HUES6 (cell line): ENCODE results near the gene KCNK10.

Experiments
- H3K27ac ChIP-seq: 2 replicates; pipeline ENCODE4 v1.7.0; 2013; ENCODE audit warnings: low read depth, mild to moderate bottlenecking, low read length, inconsistent platforms
- H3K27me3 ChIP-seq: 2 replicates; pipeline ENCODE4 v1.6.1; 2013; ENCODE audit warnings: low read length; ENCODE audit not compliant: control insufficient read depth, insufficient read depth
- H3K36me3 ChIP-seq: 2 replicates; pipeline ENCODE4 v1.6.1; 2013; ENCODE audit warnings: low read length; ENCODE audit not compliant: control insufficient read depth, insufficient read depth
- H3K4me1 ChIP-seq: 2 replicates; pipeline ENCODE4 v1.6.1; 2013; ENCODE audit warnings: low read length; ENCODE audit not compliant: control insufficient read depth, insufficient read depth
- H3K4me3 ChIP-seq: 2 replicates; pipeline ENCODE4 v1.5.1; 2013; ENCODE audit warnings: low read depth, low read length
- H3K9ac ChIP-seq: one replicate; pipeline ENCODE4 v1.6.1; 2013; ENCODE audit warnings: mild to moderate bottlenecking, low read length
- H3K9me3 ChIP-seq: 2 replicates; pipeline ENCODE4 v1.6.1; 2013; ENCODE audit warnings: low read depth, low read length; ENCODE audit not compliant: control insufficient read depth, insufficient read depth

KCNK10 gene

DNA sequence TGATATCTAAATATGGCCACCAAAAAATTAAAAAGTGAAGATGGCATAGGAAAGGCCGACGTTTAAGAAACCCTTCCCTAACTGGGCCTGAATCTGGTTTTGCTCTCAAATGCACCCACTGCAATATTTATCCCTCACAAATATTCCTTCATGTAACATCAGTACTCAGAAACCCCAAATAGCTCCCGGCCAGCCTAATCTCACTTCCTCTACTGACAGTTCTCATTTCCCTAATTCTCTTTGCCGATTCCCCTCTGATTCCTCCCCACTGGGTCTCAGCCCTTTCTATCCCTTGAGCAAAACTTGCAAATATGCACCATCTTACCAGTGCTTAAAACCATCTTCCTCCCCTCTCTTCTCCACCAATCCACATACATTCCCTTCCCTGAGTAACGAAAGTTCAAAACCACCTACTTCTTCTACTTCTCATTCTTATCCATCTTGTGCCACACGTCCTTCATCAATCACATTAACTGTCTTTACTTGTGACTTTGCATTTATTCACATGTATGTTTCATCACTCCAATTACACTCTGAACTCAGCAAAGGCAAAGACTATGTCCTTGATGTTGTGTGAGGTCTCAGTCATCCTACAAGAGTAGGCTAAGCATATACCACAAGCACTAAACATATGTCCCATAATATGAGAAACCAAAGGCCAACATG lies 23.1 kb downstream of the KCNK10 start:
- no peak overlapping the region for H3K9ac ChIP-seq
- peaks cover 4% of the 10 kb centered on the region; the same call in 1 of the 2 replicates for H3K27me3 ChIP-seq
- no peaks in the 10 kb centered on the region for H3K4me1 ChIP-seq
- H3K9me3 ChIP-seq = no peaks in the 10 kb centered on the region
- H3K27ac ChIP-seq = no peak overlapping the region
- no peak overlapping the region for H3K4me3 ChIP-seq
- H3K36me3 ChIP-seq = no peaks in the 10 kb centered on the region

DNA sequence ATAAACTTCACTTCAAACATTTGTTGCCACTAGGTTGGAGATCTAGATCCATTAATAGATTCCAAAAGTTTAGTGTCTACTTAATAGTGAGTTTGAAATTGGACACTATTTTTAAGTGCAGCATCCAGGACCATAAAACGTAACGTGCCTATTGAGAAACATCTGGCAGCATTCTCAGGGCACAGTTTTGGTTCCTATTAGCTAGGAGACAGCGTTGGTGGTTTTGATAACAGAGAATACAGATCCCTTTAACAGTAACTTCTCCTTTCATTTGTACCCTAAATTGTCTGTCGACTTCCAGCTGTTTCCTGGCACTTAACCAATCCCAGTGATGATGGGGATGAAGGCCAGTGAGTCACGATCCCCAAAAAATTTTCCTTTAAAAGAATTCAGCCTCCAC lies 25.8 kb downstream of the KCNK10 start:
- Histone ChIP-seq H3K9me3 (no peaks in the 10 kb centered on the region), H3K9ac (no peak overlapping the region), H3K4me3 (no peak overlapping the region), H3K4me1 (no peaks in the 10 kb centered on the region), H3K27ac (no peak overlapping the region), H3K36me3 (no peaks in the 10 kb centered on the region), H3K27me3 (peaks cover 4% of the 10 kb centered on the region; the same call in 1 of the 2 replicates)

DNA sequence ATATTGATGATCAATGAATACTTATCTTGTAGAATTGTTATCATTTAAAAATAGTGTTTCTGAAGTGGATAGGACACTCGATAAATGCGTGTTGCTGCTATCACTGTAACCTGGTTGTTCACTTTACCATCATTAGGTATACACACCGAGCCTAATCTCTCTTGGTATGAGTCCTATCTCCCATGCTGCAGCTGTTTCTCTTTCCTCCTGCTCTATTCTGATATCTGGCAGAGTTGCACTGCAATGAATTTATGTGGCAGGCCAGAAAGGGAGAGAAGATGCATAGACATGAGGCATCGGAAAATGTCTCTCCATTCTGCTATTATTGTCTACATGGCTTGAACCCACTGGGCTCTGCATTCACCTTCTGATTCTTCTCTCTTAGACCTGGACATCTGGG lies 26.7 kb downstream of the KCNK10 start:
- Histone ChIP-seq H3K9ac (no peak overlapping the region), H3K4me1 (no peaks in the 10 kb centered on the region), H3K9me3 (no peaks in the 10 kb centered on the region), H3K27me3 (peaks cover 4% of the 10 kb centered on the region; the same call in 1 of the 2 replicates), H3K27ac (no peak overlapping the region), H3K4me3 (no peak overlapping the region), H3K36me3 (no peaks in the 10 kb centered on the region)

DNA sequence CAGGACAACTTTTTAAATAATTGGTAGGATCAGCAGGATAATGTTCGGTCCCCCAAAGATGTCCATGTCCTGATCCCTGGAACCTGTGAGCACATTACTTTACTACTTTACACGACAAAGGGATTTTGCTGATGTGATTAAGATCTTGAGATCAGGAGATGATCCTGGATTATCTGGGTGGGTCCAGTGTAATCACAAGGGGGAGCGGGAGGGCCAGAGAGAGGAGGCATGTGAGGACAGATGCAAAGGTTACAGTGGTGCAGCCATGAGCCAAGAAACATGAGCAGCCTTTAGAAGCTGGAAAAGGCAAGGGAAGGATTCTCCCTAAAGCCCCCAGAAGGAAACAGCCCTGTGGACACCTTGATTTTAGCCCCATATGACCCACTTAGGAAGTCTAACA lies 33.1 kb downstream of the KCNK10 start:
- Histone ChIP-seq H3K9me3 (no peaks in the 10 kb centered on the region), H3K9ac (no peak overlapping the region), H3K36me3 (no peaks in the 10 kb centered on the region), H3K27me3 (no peaks in the 10 kb centered on the region), H3K27ac (no peak overlapping the region), H3K4me1 (no peaks in the 10 kb centered on the region), H3K4me3 (no peak overlapping the region)

DNA sequence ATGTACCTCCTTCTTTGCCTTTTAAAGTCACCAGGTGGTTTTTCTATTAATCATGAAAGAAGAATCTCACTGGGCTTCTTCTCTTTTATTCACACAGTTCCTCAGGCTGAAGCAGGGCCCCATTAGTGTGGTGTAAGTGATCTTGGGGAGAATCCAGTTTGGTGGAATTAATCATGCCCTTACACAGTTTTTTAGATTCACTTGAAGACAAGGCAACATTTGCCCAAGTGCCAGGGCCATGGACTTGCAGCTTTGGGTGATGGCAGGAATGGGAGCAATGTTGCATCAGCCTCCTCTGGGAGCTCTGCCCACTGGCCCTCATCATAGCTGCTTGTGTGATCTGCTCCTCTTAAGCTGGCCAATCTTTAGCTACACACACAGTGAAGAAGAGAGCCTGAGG lies 33.8 kb downstream of the KCNK10 start:
- Histone ChIP-seq H3K4me1 (no peaks in the 10 kb centered on the region), H3K4me3 (no peak overlapping the region), H3K9me3 (no peaks in the 10 kb centered on the region), H3K9ac (no peak overlapping the region), H3K27ac (no peak overlapping the region), H3K27me3 (no peaks in the 10 kb centered on the region), H3K36me3 (no peaks in the 10 kb centered on the region)

DNA sequence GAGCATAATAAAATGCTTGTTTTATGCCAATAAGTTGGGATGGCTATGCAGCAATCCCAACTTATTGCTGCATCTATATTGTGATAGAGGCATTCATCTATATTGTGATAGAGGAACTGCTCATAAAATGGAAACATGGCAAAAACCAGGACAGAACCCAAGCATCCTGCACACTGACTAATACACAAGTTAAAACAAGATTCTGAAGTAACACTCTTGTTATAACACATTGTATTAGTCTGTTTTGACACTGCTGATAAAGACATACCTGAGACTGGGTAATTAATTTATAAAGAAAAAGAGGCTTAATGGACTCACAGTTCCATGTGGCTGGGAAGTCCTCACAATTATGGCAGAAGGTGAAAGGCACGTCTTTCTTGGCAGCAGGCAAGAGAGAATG lies 36.8 kb downstream of the KCNK10 start:
- Histone ChIP-seq H3K9me3 (no peaks in the 10 kb centered on the region), H3K9ac (no peak overlapping the region), H3K4me3 (no peak overlapping the region), H3K36me3 (no peaks in the 10 kb centered on the region), H3K4me1 (no peaks in the 10 kb centered on the region), H3K27ac (no peak overlapping the region), H3K27me3 (no peaks in the 10 kb centered on the region)

DNA sequence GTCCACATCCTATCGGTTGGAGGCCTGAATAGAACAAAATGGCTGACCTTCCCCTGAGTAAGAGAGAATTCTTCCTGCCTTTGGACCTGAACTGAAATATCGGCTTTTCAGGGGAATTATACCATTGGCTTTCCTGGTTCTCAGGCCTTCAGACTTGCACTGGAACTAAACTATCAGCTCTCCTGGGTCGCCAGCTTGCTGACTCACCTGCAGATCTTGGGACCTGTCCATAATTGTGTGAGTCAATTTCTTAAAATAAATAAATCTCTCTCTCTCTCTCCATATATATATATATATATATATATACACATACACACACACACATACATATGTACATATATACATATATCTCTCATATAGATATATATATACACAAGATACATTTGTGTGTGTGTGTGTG lies 41.6 kb downstream of the KCNK10 start:
- no peak overlapping the region for H3K9ac ChIP-seq
- H3K27ac ChIP-seq = no peak overlapping the region
- no peaks in the 10 kb centered on the region for H3K4me1 ChIP-seq
- no peaks in the 10 kb centered on the region for H3K36me3 ChIP-seq
- H3K9me3 ChIP-seq = no peaks in the 10 kb centered on the region
- peaks cover 2% of the 10 kb centered on the region; the same call in 1 of the 2 replicates for H3K27me3 ChIP-seq
- no peak overlapping the region for H3K4me3 ChIP-seq

DNA sequence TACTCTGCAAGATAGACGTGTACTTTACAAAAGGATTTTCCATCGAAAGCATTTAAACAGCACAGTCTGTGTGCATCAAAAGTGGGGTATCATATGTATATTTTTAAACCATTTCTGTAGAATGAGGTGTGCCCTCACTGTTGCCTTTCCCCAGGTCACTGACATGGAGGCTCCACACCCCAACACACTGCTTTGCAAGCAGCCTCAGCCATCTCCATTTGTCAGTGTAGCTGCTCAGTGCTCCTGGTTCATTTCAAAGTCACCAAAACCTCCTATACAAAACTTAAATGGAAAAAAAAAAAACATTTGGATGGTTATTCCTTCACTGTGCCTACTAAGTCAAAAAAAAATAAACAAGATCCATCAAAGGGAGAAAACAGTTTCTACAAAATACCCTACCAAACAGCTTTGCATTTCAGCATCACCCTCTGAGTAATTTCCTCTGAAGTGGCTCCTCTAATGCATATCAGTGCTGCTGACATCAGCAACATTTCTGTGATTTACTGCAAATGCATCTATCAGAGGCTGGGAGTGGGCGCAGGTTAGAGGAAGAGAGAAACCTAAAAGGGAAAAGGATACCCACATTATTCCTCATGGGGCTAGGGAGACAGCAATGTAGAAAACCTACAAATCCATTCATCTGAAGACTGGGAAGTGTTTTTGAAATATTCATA lies 46.0 kb downstream of the KCNK10 start:
- Histone ChIP-seq H3K36me3 (no peaks in the 10 kb centered on the region), H3K9me3 (no peaks in the 10 kb centered on the region), H3K27me3 (peaks cover 3% of the 10 kb centered on the region; the same call in 1 of the 2 replicates), H3K4me1 (peaks cover 4% of the 10 kb centered on the region; the same call in 1 of the 2 replicates), H3K27ac (no peak overlapping the region), H3K4me3 (no peak overlapping the region), H3K9ac (no peak overlapping the region)

DNA sequence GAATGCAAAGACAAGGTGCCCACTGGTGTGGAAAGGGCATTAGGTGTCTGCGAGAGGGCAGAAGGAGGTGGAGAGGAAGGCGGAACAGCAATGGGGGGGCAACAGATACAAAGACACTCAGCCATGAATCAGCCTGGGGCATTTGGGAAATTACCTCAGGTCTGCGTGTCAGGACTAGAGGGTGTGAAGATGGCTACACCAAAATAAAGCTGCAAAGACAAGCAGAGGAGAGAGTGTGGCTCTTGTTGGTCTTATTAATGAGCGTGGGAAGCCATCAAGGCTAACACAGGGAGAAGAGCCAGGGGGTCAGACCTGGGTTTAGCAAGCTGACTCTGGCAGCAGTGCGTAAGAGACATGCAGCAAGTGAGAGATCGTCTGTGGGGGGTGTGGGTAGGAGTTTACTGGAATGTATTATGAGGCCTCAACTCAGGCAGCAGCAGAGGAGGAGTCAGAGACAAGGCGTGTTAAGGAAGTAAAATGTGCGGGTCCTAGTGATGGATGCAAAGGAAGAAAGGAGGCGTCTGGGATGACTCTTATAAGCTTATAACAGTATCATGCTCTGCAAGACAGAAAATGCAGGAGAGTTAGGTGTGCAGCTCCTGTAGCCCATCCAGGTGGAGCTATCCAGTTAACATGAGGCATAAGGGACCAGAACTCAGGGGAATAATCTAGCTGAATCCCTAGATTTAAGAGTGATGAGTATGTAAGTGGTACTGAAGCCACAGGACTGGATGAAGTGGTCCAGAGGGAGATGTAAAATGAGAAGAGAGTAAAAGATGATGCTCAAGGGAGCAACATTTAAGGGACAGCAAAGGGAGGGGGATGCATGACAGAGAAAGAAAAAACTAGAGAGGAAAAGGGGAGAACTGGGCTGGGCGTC lies 50.4 kb downstream of the KCNK10 start:
- peaks cover 12% of the 10 kb centered on the region for H3K4me1 ChIP-seq
- no peak overlapping the region for H3K9ac ChIP-seq
- no peak overlapping the region for H3K27ac ChIP-seq
- H3K36me3 ChIP-seq = no peaks in the 10 kb centered on the region
- peaks cover 6% of the 10 kb centered on the region; the same call in 1 of the 2 replicates for H3K27me3 ChIP-seq
- H3K4me3 ChIP-seq = no peak overlapping the region
- no peaks in the 10 kb centered on the region for H3K9me3 ChIP-seq

DNA sequence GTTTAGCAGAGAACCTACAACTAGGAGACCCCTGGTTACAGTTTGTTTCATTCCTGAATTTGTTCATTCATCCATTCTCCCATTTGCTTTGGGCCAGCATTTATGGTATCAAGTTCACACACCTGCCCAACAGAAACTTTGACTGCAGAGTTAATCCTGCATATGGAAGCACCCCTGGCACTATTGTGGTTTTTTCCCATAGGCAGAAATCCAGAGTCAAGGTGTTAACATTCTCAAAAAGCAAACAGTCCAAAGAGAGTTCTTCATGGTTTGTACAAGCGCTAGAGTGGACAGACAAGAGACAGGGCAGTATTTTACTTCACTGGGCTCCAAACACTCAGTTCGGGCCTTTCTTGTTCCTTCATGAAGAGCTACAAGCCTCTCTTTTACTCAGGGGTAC lies 51.9 kb downstream of the KCNK10 start:
- Histone ChIP-seq H3K27me3 (peaks cover 3% of the 10 kb centered on the region; the same call in 1 of the 2 replicates), H3K4me1 (peaks cover 12% of the 10 kb centered on the region)

DNA sequence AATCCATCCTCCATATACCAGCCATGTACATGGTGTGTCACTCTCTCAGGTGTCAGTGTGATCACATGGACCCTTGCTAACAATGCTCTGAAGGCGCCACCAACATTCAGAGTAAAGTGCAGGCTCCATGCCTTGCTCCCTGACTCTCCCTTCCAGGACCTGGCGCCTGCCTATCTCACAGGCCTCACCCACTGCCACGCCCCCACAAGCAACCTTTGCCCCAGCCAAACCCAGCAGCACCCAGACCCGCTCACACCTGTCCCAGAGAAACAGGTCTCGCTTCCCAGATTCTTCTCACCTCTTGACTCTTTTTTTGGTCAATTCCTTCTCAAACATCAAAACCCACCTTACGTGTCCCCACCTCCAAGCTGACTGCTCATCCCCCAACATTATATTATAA lies 52.3 kb downstream of the KCNK10 start:
- H3K27ac ChIP-seq = no peak overlapping the region
- H3K9me3 ChIP-seq = no peaks in the 10 kb centered on the region
- H3K36me3 ChIP-seq = no peaks in the 10 kb centered on the region
- H3K27me3 ChIP-seq = peaks cover 3% of the 10 kb centered on the region; the same call in 1 of the 2 replicates
- H3K4me1 ChIP-seq = peaks cover 12% of the 10 kb centered on the region
- H3K9ac ChIP-seq = no peak overlapping the region
- H3K4me3 ChIP-seq = no peak overlapping the region

More for the DNA sequence above, 51.9 kb downstream of the KCNK10 start:
- Histone ChIP-seq H3K9ac (no peak overlapping the region), H3K9me3 (no peaks in the 10 kb centered on the region), H3K27ac (no peak overlapping the region), H3K36me3 (no peaks in the 10 kb centered on the region), H3K4me3 (no peak overlapping the region)
